Hematopoietic multipotent progenitor cell treated with erythropoietin and hydrocortisone succinate and interleukin-3 and kit ligand, for 17 days (in vitro differentiated cells): Measurements from ENCODE around the gene FUBP1.
A peak's percentile ranks its signal among the peaks of the same experiment; 100 is the strongest.
"Not testable (repeated sequence)": the region's sequence is repeated elsewhere in the genome, so short reads cannot be mapped to it uniquely, and the experiment has no call there.

Source experiments
- DNase-seq: peaks from one replicate; pipeline ENCODE4 v3.0.0-alpha.2; 2015; ENCODE audit warnings: low spot score

The FUBP1 gene

GRCh38 chr1:77942400-77943140, 36.3 kb downstream of the FUBP1 start:
- no peak for DNase-seq

- DNase-seq = no peak
Observed at GRCh38 chr1:77940921-77941570, 37.8 kb downstream of the FUBP1 start.

GRCh38 chr1:77938651-77939050, 40.2 kb downstream of the FUBP1 start:
- DNase-seq = no peak

- DNase-seq = no peak
Observed at GRCh38 chr1:77929806-77930205, 49.1 kb downstream of the FUBP1 start.

- DNase-seq = no peak
Observed at GRCh38 chr1:77927414-77927813, 51.5 kb downstream of the FUBP1 start.

GRCh38 chr1:77926561-77927357, 52.1 kb downstream of the FUBP1 start:
- DNase-seq = no peak

GRCh38 chr1:77925956-77926355, 52.9 kb downstream of the FUBP1 start:
- no peak for DNase-seq

- no peak for DNase-seq
Observed at GRCh38 chr1:77925518-77925917, 53.4 kb downstream of the FUBP1 start.

GRCh38 chr1:77918918-77919317, 60.0 kb downstream of the FUBP1 start:
- not testable (repeated sequence) for DNase-seq

GRCh38 chr1:77910116-77910515, 68.8 kb downstream of the FUBP1 start:
- DNase-seq = no peak

GRCh38 chr1:77906624-77907023, 72.2 kb downstream of the FUBP1 start:
- no peak for DNase-seq

- DNase-seq = no peak
Observed at GRCh38 chr1:77906019-77906545, 72.8 kb downstream of the FUBP1 start.

- DNase-seq = no peak
Observed at GRCh38 chr1:77905603-77906002, 73.3 kb downstream of the FUBP1 start.

- DNase-seq = peak; percentile 12
Observed at GRCh38 chr1:77900687-77901293, 78.1 kb downstream of the FUBP1 start.

GRCh38 chr1:77899647-77900320, 79.1 kb downstream of the FUBP1 start:
- no peak for DNase-seq
